Stimulated activated CD8-positive, alpha-beta memory T cell treated with anti-CD3 and anti-CD28 coated beads, Interleukin-15, amount 100 ng/mL, for 48 hours (primary cell): ENCODE data around the gene TSC22D2.

Experiments
- DNase-seq, 2 donors: peaks; one replicate each; pipeline ENCODE4 v3.0.0-alpha.2; 2020; ENCODE audit warnings: low read depth in 2 of 2

Gene TSC22D2

GRCh38 chr3:150385296-150386242 lies 22.5 kb upstream of the TSC22D2 start:
- DNase-seq: no peak

- DNase-seq: no peak
Measured at GRCh38 chr3:150388498-150389418, 19.3 kb upstream of the TSC22D2 start.

- DNase-seq: no peak
Measured at GRCh38 chr3:150390087-150390486, 18.0 kb upstream of the TSC22D2 start.

GRCh38 chr3:150391161-150391560 lies 16.9 kb upstream of the TSC22D2 start:
- DNase-seq: no peak

GRCh38 chr3:150393745-150394144 lies 14.4 kb upstream of the TSC22D2 start:
- DNase-seq: no peak

GRCh38 chr3:150394606-150395005 lies 13.5 kb upstream of the TSC22D2 start:
- no peak for DNase-seq

- no peak for DNase-seq
Measured at GRCh38 chr3:150396491-150396890, 11.6 kb upstream of the TSC22D2 start.

- DNase-seq: no peak
Measured at GRCh38 chr3:150396956-150397550, 11.0 kb upstream of the TSC22D2 start.

GRCh38 chr3:150399060-150399459 lies 9.0 kb upstream of the TSC22D2 start:
- no peak for DNase-seq

- no peak for DNase-seq
Measured at GRCh38 chr3:150401285-150401684, 6.8 kb upstream of the TSC22D2 start.

- DNase-seq: no peak
Measured at GRCh38 chr3:150402217-150402616, 5.9 kb upstream of the TSC22D2 start.

- DNase-seq: no peak
Measured at GRCh38 chr3:150404023-150404422, 4.1 kb upstream of the TSC22D2 start.

GRCh38 chr3:150407051-150407807 lies 869 bp upstream of the TSC22D2 start:
- no peak for DNase-seq

- no peak for DNase-seq
Measured at GRCh38 chr3:150407808-150408220, 284 bp upstream of the TSC22D2 start.

- no peak for DNase-seq
Measured at GRCh38 chr3:150409125-150409511, 1.0 kb downstream of the TSC22D2 start.

- DNase-seq: peak; percentile 65 to 71
Measured at GRCh38 chr3:150409512-150410310, 1.6 kb downstream of the TSC22D2 start.

GRCh38 chr3:150410311-150411105 lies 2.4 kb downstream of the TSC22D2 start:
- peak in 1 of 2 donors; percentile 9 for DNase-seq

GRCh38 chr3:150411106-150411460 lies 3.0 kb downstream of the TSC22D2 start:
- DNase-seq: no peak

GRCh38 chr3:150411546-150411945 lies 3.4 kb downstream of the TSC22D2 start:
- no peak for DNase-seq

GRCh38 chr3:150411976-150412375 lies 3.9 kb downstream of the TSC22D2 start:
- DNase-seq: no peak
